Measurements from ENCODE around the gene TMED10. TPM values are rescaled to one million over a fixed set of nuclear protein-coding genes. Genes with fewer than 3 reads are reported as not detected.
A peak's percentile ranks its signal among the peaks of the same experiment; 100 is the strongest.

TMED10 gene
- 100 to 1,000 TPM; 320 to 397 TPM for total RNA-seq

DNA sequence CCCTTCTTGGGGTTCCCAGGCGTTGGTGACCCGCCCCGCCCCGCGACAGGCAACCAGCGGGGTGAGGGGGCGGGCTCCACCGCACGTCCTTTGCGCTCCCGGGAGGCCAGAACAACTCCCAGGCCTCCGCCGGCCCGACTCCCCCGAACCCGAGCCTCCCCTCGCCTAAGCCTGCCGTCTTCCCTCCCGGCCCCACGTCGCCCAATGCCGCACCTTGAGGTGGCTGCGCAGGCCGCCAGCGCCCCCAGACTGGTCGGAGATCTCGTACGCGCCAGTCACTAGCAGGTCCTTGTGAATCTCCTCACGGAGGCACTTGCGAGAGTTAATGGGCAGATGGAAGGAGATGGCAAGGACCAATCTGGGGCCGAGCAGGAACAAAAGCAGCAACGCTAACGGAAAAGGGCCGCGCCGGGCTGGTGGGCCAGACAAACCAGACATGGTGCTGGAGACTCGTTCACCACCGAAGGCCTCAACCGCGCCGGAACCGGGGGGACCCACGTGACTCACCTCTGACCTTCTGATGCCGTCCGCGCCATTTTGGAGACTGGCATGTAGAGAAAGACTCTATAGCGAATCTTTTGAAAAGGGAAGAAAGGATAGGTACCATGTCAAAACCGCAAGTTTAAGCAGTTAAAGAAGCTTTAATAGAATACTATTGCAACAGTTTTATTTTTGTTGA, at the start of gene TMED10:
TSS of gene TMED10 (minus strand) at position 471 of the 679 bp plus-strand sequence. CDS start at position 438, 33 bp downstream.
- intact Hi-C loops (cut with DNase I): loop anchor here (5.0 kb wide), 2 partner anchors 81 to 101 kb away; partner anchors contain the start of gene FOS
- H3K4me3 ChIP-seq: peak within 1 kb of the TSS; percentile 84 to 98
- WGBS: under 1% methylated on average over 48 of the region's 49 CpGs
- peak; percentile 84 for DNase-seq (ENCODE audit: low spot score)
- H3K4me1 ChIP-seq (replicated peaks): peaks cover 2% of the 10 kb centered on the region
- TF ChIP-seq POLR2AphosphoS5 (IDR thresholded peaks at IDR 0.05) (peak; percentile 87), POLR2A (IDR thresholded peaks at IDR 0.05) (peak; percentile 23)
- TF ChIP-seq, protein P1, sequence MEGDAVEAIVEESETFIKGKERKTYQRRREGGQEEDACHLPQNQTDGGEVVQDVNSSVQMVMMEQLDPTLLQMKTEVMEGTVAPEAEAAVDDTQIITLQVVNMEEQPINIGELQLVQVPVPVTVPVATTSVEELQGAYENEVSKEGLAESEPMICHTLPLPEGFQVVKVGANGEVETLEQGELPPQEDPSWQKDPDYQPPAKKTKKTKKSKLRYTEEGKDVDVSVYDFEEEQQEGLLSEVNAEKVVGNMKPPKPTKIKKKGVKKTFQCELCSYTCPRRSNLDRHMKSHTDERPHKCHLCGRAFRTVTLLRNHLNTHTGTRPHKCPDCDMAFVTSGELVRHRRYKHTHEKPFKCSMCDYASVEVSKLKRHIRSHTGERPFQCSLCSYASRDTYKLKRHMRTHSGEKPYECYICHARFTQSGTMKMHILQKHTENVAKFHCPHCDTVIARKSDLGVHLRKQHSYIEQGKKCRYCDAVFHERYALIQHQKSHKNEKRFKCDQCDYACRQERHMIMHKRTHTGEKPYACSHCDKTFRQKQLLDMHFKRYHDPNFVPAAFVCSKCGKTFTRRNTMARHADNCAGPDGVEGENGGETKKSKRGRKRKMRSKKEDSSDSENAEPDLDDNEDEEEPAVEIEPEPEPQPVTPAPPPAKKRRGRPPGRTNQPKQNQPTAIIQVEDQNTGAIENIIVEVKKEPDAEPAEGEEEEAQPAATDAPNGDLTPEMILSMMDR (IDR thresholded peaks at IDR 0.05): peak in 1 of 4 experiments; percentile 5
- H3K36me3 ChIP-seq: no peaks in the 10 kb centered on the region
- no peaks in the 10 kb centered on the region for H3K27me3 ChIP-seq (replicated peaks; ENCODE audit: insufficient read depth)
- peak within 1 kb of the TSS; percentile 89 to 96 for H3K27ac ChIP-seq
- H3K9me3 ChIP-seq: no peaks in the 10 kb centered on the region

DNA sequence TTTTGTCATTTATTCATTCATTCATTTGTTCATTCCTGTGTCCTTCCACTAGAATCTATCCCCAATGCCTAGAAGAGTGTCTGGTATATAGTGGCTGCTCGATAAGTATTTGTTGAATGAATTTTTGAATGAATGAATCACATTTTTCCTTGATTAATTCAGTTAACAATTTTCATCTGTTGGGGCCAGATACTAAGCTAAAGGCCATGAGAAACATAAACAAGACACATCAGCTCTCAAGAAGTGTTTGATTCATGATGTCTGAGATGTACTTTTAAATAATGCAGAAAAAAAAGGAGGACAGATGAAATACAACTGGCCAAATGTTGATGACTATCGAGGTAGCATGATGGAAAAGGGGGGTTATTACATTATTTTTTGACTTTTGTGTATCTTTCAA, 48.1 kb upstream of the TMED10 start:
- intact Hi-C loops (cut with DNase I): no loop called here
- H3K27me3 ChIP-seq (replicated peaks; ENCODE audit: insufficient read depth): no peaks in the 10 kb centered on the region
- H3K36me3 ChIP-seq: no peaks in the 10 kb centered on the region
- no peak for DNase-seq (ENCODE audit: low spot score)
- H3K27ac ChIP-seq: no peak overlapping the region
- TF ChIP-seq POLR2AphosphoS5 (IDR thresholded peaks at IDR 0.05) (no peak), POLR2A (IDR thresholded peaks at IDR 0.05) (no peak)
- TF ChIP-seq, protein P1 (IDR thresholded peaks at IDR 0.05): no peak
- no peaks in the 10 kb centered on the region for H3K9me3 ChIP-seq
- H3K4me1 ChIP-seq (replicated peaks): no peaks in the 10 kb centered on the region
- WGBS: 84% methylated on average over 2 of the region's 2 CpGs
- no peak overlapping the region for H3K4me3 ChIP-seq

DNA sequence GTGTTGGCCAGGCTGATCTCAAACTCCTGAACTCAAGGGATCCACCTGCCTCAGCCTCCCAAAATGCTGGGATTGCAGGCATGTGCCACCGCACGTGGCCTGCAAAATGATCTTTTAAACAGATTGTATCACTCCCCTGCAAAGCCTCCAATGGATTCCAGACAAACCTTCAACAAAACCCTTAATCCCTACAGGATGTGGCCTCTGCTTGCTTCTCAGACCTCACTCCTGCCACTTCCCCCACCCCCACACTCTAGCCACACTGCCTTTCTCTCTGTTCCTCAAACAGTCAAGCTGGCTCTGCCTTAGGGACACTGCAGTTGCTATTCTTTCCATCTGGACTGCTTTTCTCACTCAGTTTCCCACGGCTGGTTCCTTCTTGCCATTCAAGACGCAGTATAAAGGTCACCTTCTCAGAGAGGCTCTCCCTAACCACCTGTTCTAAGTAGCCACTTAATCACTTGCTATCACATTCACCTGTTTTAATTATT, 47.3 kb upstream of the TMED10 start:
- H3K27ac ChIP-seq: no peak overlapping the region
- H3K4me3 ChIP-seq: no peak overlapping the region
- H3K9me3 ChIP-seq: no peaks in the 10 kb centered on the region
- TF ChIP-seq POLR2A (IDR thresholded peaks at IDR 0.05) (no peak), POLR2AphosphoS5 (IDR thresholded peaks at IDR 0.05) (no peak)
- TF ChIP-seq, protein P1 (IDR thresholded peaks at IDR 0.05): no peak
- DNase-seq (ENCODE audit: low spot score): no peak
- WGBS: 80% methylated on average over 4 of the region's 4 CpGs
- H3K36me3 ChIP-seq: no peaks in the 10 kb centered on the region
- no peaks in the 10 kb centered on the region for H3K4me1 ChIP-seq (replicated peaks)
- intact Hi-C loops (cut with DNase I): no loop called here
- no peaks in the 10 kb centered on the region for H3K27me3 ChIP-seq (replicated peaks; ENCODE audit: insufficient read depth)

DNA sequence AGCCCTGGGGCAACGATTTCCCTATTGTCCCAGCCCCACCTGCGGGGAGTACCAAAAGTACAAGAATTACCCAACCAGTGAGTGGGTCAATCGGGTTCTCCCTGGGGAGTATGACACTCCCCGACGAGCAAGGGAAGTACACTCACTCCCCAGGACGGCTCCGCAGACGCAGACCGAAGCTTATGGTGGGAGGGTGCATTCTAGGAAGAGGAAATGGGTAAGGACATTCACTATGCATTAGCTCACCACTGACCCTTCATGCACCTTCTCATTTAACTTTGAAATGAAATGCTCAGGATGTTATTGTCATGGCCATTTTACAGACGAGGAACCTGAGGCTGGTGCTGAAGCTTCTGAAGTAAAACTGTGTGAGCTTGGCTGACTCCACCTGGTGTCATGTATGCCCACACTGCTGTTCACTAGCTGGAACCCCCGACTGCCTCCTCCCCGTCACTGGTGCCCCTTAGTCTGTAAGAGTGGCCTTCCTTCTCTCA, 45.8 kb upstream of the TMED10 start:
- no peak overlapping the region for H3K4me3 ChIP-seq
- H3K36me3 ChIP-seq: no peaks in the 10 kb centered on the region
- no peaks in the 10 kb centered on the region for H3K4me1 ChIP-seq (replicated peaks)
- 81% methylated on average over 12 of the region's 12 CpGs for WGBS
- H3K27ac ChIP-seq: no peak overlapping the region
- intact Hi-C loops (cut with DNase I): no loop called here
- no peaks in the 10 kb centered on the region for H3K9me3 ChIP-seq
- TF ChIP-seq POLR2AphosphoS5 (IDR thresholded peaks at IDR 0.05) (no peak), POLR2A (IDR thresholded peaks at IDR 0.05) (no peak)
- TF ChIP-seq, protein P1 (IDR thresholded peaks at IDR 0.05): no peak
- no peak for DNase-seq (ENCODE audit: low spot score)
- H3K27me3 ChIP-seq (replicated peaks; ENCODE audit: insufficient read depth): no peaks in the 10 kb centered on the region

DNA sequence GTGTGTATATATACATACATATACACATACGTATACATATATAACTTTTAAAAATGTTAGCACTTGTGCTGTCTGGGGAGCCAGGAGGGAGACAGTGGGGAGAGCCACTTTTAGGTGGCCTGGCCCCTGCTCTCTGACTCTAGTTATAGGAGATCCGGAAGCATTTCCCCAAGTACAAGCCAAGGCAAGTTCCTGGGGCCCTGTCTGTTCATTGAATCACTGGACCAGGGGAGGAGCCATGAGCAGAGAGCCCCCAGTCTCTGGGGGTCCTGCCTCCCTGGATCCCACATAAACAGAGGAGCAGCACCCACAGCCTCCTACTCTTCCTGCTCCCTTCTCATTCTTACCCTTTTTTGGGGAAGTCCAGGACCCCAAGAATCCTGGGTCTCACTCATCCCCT, 45.4 kb upstream of the TMED10 start:
- Histone ChIP-seq H3K4me1 (replicated peaks) (no peaks in the 10 kb centered on the region), H3K9me3 (no peaks in the 10 kb centered on the region), H3K36me3 (no peaks in the 10 kb centered on the region), H3K27ac (no peak overlapping the region), H3K27me3 (replicated peaks; ENCODE audit: insufficient read depth) (no peaks in the 10 kb centered on the region), H3K4me3 (no peak overlapping the region)
- intact Hi-C loops (cut with DNase I): no loop called here
- no peak for TF ChIP-seq POLR2AphosphoS5 (IDR thresholded peaks at IDR 0.05)
- no peak for TF ChIP-seq POLR2A (IDR thresholded peaks at IDR 0.05)
- TF ChIP-seq, protein P1 (IDR thresholded peaks at IDR 0.05): no peak
- 73% methylated on average over 2 of the region's 2 CpGs for WGBS
- DNase-seq (ENCODE audit: low spot score): no peak

Measured in prostate gland (tissue), 2 donors.